Measurements from ENCODE around the gene RBMS1.
A peak's percentile ranks its signal among the peaks of the same experiment; 100 is the strongest.

DNA sequence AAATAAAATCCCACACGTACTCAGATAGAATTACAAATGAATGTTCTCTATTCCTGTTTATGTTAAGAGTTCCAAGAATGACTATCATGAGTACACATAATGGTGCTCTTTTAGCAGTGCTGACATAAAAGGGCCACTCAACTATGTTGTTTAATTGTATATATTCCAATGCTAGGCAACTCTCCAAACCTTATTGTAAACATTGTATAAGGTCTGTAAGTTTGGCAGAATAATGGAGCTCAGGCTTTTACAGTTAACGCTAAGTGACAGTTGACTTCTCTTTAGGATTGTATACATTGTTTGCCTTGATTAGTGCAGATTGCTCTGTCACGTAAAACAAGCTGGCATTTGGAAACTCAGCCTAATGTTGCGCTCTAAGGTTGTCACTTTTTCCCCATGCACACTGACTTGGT, 20.8 kb downstream of the RBMS1 start:
- TF ChIP-seq, protein P1, sequence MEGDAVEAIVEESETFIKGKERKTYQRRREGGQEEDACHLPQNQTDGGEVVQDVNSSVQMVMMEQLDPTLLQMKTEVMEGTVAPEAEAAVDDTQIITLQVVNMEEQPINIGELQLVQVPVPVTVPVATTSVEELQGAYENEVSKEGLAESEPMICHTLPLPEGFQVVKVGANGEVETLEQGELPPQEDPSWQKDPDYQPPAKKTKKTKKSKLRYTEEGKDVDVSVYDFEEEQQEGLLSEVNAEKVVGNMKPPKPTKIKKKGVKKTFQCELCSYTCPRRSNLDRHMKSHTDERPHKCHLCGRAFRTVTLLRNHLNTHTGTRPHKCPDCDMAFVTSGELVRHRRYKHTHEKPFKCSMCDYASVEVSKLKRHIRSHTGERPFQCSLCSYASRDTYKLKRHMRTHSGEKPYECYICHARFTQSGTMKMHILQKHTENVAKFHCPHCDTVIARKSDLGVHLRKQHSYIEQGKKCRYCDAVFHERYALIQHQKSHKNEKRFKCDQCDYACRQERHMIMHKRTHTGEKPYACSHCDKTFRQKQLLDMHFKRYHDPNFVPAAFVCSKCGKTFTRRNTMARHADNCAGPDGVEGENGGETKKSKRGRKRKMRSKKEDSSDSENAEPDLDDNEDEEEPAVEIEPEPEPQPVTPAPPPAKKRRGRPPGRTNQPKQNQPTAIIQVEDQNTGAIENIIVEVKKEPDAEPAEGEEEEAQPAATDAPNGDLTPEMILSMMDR (IDR thresholded peaks at IDR 0.05; ENCODE audit: poor library complexity, severe bottlenecking), result no peak
- no peak for TF ChIP-seq TAF1 (IDR thresholded peaks at IDR 0.05; ENCODE audit: low read depth)
- peak; percentile 75 for TF ChIP-seq POLR2AphosphoS5 (IDR thresholded peaks at IDR 0.05)
- TF ChIP-seq EZH2 (IDR thresholded peaks at IDR 0.05; ENCODE audit: borderline replicate concordance, insufficient read depth, low read length, poor library complexity, severe bottlenecking), result no peak
- TF ChIP-seq MXI1 (conservative IDR thresholded peaks at IDR 0.05; ENCODE audit: poor library complexity, severe bottlenecking), result no peak
- TF ChIP-seq RAD21 (conservative IDR thresholded peaks at IDR 0.05), result no peak

Data from neural cell (in vitro differentiated cells).